ENCODE measurements around the gene RAPGEF2.
"Not testable (repeated sequence)": the region's sequence is repeated elsewhere in the genome, so short reads cannot be mapped to it uniquely, and the experiment has no call there.

Gene RAPGEF2

DNA sequence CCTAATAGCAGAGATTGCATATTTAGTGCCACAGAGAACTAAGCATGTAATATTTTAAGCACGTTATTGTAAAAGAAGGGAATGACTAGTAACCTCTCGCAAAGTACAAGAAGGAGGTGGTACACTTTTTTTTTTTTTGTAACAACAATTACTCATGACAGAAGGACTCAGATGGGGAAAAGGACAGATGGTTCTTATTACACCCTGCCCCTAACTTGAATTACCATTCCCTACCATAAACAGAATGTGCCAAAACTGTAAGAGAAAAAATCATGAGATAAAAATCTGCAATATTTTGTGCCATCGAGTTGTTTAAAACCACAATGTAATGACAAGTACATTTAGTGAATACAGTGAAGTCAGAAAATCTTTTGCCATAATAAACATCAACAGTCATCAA, 33.0 kb upstream of the RAPGEF2 start:
- H3K4me3 ChIP-seq (replicated peaks in 1 of 2; ENCODE audit: low read depth in 2 of 2, low read length in 2 of 2) = no peak overlapping the region
- DNase-seq (ENCODE audit: low read depth in 2 of 2) = peak; percentile 16 to 82
- TF ChIP-seq, protein P1, sequence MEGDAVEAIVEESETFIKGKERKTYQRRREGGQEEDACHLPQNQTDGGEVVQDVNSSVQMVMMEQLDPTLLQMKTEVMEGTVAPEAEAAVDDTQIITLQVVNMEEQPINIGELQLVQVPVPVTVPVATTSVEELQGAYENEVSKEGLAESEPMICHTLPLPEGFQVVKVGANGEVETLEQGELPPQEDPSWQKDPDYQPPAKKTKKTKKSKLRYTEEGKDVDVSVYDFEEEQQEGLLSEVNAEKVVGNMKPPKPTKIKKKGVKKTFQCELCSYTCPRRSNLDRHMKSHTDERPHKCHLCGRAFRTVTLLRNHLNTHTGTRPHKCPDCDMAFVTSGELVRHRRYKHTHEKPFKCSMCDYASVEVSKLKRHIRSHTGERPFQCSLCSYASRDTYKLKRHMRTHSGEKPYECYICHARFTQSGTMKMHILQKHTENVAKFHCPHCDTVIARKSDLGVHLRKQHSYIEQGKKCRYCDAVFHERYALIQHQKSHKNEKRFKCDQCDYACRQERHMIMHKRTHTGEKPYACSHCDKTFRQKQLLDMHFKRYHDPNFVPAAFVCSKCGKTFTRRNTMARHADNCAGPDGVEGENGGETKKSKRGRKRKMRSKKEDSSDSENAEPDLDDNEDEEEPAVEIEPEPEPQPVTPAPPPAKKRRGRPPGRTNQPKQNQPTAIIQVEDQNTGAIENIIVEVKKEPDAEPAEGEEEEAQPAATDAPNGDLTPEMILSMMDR (IDR thresholded peaks at IDR 0.05; ENCODE audit: low read depth, low read length) = no peak

DNA sequence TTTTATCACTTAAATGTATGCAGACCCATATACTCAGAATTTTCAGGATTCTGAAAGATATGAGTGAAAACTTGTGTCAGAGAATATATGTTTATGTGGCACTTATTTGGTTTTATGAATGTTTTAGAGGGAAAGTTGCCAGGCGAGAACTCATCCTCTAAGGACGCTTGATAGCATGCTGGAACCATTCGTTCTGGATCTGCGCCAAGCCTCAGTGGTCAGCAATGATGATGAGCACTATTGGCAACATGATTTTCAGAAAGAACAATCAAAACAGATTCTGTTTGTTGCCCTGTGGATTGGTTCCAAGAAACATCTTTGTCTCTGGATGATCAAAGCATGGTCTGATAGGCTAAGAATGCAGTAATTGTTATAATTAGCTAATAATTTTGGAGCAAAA, 32.1 kb upstream of the RAPGEF2 start:
- peak; percentile 55 to 93 for DNase-seq (ENCODE audit: low read depth in 2 of 2)
- no peak overlapping the region for H3K4me3 ChIP-seq (replicated peaks in 1 of 2; ENCODE audit: low read depth in 2 of 2, low read length in 2 of 2)
- TF ChIP-seq, protein P1 (IDR thresholded peaks at IDR 0.05; ENCODE audit: low read depth, low read length) = no peak

DNA sequence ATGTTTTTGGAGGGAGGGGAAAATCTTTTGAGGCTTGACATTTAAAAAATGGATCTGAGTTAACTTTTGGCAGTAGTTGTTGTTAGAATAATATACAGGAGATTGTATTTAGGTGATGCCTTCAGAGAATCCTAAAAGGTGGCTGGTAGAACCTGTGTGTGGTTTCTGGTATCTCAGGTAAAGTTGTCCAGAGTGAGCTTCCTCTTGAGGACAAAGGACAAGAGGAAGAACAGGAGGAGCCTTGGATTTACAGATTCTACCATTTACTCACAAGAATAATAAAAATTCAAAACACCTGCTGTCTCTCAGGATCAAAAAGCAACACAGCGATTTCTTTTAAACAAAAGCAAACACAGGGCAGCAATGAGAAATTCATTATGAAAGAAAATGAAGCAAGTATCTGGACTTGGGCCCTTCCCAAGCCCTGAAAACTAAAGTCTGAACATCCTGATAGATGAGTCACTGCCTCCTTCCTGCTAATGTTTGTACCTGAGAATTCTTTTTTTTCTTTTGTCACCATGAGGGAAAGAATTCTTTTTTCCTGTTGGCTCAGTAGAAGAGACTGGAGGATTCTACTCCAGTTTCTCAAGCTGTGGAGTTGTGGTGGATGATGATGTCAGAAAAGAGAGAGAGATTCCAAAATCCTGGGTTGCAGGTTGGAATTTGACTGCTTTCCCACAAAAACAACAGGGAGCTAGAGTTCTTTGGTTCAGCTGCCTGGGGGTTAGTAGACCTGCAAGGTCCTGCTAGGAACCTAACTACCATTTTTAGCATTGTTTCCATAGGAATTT, 31.5 kb upstream of the RAPGEF2 start:
- TF ChIP-seq, protein P1 (IDR thresholded peaks at IDR 0.05; ENCODE audit: low read depth, low read length) = no peak
- H3K4me3 ChIP-seq (replicated peaks in 1 of 2; ENCODE audit: low read depth in 2 of 2, low read length in 2 of 2) = no peak overlapping the region
- peak; percentile 35 to 77 for DNase-seq (ENCODE audit: low read depth in 2 of 2)

DNA sequence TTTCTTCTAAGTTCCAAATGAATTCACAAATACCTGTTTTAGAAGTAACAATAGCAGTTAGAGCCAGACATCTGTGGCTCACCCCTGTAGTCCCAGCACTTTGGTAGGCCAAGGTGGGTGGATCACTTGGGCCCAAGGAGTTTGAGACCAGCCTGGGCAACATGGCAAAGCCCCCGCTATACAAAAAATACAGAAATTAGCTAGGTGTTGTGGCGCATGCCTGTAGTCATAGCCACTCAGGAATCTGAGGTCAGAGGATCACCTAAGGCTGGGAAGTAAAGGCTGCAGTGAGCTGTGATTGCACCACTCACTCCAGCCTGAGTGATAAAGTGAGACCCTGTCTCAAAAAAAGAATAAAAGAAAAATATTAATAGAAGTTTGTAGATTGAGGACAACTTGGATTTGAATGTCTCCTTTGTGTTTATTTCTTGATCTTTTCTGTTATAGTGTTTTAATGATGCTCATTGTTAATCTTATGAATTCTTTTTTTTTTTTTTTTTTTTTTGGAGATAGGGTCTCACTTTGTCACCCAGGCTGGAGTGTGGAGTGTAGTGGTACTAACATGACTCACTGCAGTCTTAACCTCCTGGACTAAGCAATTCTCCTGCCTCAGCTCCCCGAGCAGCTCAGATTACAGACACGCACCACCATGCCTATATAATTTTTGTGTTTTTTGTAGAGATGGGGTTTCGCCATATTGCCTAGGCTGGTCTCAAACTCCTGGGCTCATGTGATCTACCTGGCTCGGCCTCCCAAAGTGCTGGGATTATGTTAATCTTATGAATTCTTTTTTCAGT, 30.7 kb upstream of the RAPGEF2 start:
- TF ChIP-seq, protein P1 (IDR thresholded peaks at IDR 0.05; ENCODE audit: low read depth, low read length) = no peak
- H3K4me3 ChIP-seq (replicated peaks in 1 of 2; ENCODE audit: low read depth in 2 of 2, low read length in 2 of 2) = no peak overlapping the region
- DNase-seq (ENCODE audit: low read depth in 2 of 2) = no peak

DNA sequence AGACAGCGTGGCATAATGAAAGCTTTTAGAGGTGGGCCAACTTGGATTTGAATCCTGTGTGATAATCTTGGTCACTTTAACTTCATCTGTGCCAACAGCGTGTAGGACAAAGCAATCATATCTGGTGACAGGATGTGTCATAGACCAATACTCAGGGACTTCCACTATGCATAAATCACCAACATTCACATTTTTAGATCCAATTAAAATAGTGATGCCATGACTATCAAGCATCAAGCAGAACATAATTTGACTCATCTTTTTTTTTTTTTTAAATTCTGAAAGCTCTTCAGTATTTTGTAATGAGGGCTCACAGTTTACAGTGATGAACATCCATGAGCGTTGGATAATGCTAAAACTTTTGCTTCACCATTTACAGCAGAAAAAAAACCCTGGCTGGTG, 27.3 kb upstream of the RAPGEF2 start:
- TF ChIP-seq, protein P1 (IDR thresholded peaks at IDR 0.05; ENCODE audit: low read depth, low read length) = no peak
- peak in 1 of 2 donors; percentile 46 for DNase-seq (ENCODE audit: low read depth in 2 of 2)
- H3K4me3 ChIP-seq (replicated peaks in 1 of 2; ENCODE audit: low read depth in 2 of 2, low read length in 2 of 2) = no peak overlapping the region

DNA sequence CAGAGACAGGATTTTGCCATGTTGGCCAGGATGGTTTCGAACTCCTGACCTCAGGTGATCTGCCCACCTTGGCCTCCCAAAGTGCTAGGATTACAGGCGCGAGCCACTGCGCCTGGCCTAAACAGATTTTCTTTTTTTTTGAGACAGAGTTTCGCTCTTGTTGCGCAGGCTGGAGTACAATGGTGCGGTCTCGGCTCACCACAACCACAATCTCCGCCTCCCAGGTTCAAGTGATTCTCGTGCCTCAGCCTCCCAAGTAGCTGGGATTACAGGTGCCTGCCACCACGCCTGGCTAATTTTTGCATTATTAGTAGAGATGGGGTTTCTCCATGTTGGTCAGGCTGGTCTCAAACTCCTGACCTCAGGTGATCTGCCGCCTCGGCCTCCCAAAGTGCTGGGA, 25.9 kb upstream of the RAPGEF2 start:
- H3K4me3 ChIP-seq (replicated peaks in 1 of 2; ENCODE audit: low read depth in 2 of 2, low read length in 2 of 2); DNase-seq (ENCODE audit: low read depth in 2 of 2): not testable (repeated sequence)
